Kidney (tissue), 14 donors: Measurements from ENCODE around the gene ITPR1. TPM values are rescaled to one million over a fixed set of nuclear protein-coding genes. Genes with fewer than 3 reads are reported as not detected.

Source experiments
- DNase-seq, 5 donors: peaks; one replicate each; pipeline ENCODE4 v3.0.0-alpha.2; 2013 to 2020
- FAIRE-seq: peaks from 2 replicates; lab custom pipeline; 2012; peaks lifted over from hg19 to GRCh38; lab: Jason Lieb, UNC
- H3K27ac ChIP-seq, 2 donors: one replicate each; pipeline ENCODE4 v1.7.0; 2013; ENCODE audit warnings: low read depth in 2 of 2, low read length in 2 of 2, inconsistent platforms in 1 of 2
- H3K27me3 ChIP-seq: one replicate; pipeline ENCODE4 v1.7.1; 2013; ENCODE audit warnings: low read length, inconsistent platforms; ENCODE audit not compliant: control insufficient read depth, insufficient read depth
- H3K36me3 ChIP-seq, 3 donors: one replicate each; pipeline versions ENCODE4 v1.7.0 to v1.7.1; 2013; ENCODE audit warnings: low read length in 3 of 3, control low read depth in 1 of 3, inconsistent platforms in 1 of 3; ENCODE audit not compliant: insufficient read depth in 3 of 3, control insufficient read depth in 2 of 3
- H3K4me1 ChIP-seq, 3 donors: one replicate each; pipeline versions ENCODE4 v1.7.0 to v1.7.1; 2013; ENCODE audit warnings: low read length in 3 of 3, inconsistent platforms in 1 of 3, low read depth in 1 of 3; ENCODE audit not compliant: control insufficient read depth in 2 of 3, insufficient read depth in 2 of 3
- H3K4me3 ChIP-seq, 3 donors: one replicate each; pipeline versions ENCODE4 v1.7.0 to v1.8.1; 2013; ENCODE audit warnings: low read length in 3 of 3, control low read depth in 1 of 3, inconsistent platforms in 1 of 3
- H3K9ac ChIP-seq, 3 donors: one replicate each; pipeline versions ENCODE4 v1.7.0 to v1.7.1; 2013; ENCODE audit warnings: low read length in 3 of 3, control low read depth in 1 of 3, inconsistent platforms in 1 of 3
- H3K9me3 ChIP-seq, 3 donors: one replicate each; pipeline versions ENCODE4 v1.7.0 to v1.7.1; 2013; ENCODE audit warnings: low read length in 3 of 3, control low read depth in 1 of 3, inconsistent platforms in 1 of 3; ENCODE audit not compliant: control insufficient read depth in 2 of 3, insufficient read depth in 1 of 3
- intact Hi-C: fragments of 100-400 bp; cut with DNase I; formaldehyde crosslinking; loops from one replicate; pipeline ENCODE4 v1.11.1; 2022
- polyA plus RNA-seq: library from polyadenylated mRNA; stranded (reverse); fragments of 350-450 nt; fragmentation: Illumina TruSeq; extraction: RNeasy Lipid Tissue Mini Kit (QIAGEN cat#74804); gene quantifications from one replicate; pipeline ENCODE4 v1.2.3, GENCODE V29; 2014; ENCODE audit warnings: low read depth, low replicate concordance; ENCODE audit not compliant: insufficient read depth
- total RNA-seq: library from RNA; stranded (reverse); fragmentation: NEBNext Ultra II Directional; extraction: Animal tissue kit (Norgen Biotek cat#: 25700); gene quantifications from one replicate; pipeline ENCODE4 v1.2.1, GENCODE V29; 2021
- TF ChIP-seq, protein P1 (sequence below): IDR thresholded peaks from 3 replicates; pipeline ENCODE4 v1.5.1; 2012; ENCODE audit warnings: mild to moderate bottlenecking, moderate library complexity, borderline replicate concordance; ENCODE audit not compliant: insufficient read depth; ENCODE audit errors: extremely low read depth
- donor health status: control.
- donor health status: control.
- donor health status: control.
- donor health status: control.
- donor health status: control.
- donor health status: DM: yes; HTN: yes; CAD: no.
- donor health status: Normal renal cell carcinoma (clear cell type).

The ITPR1 gene
- total and polyA plus RNA-seq, 2 donors from 2014 or later, result 30.2 to 81.2 TPM

- no peak for FAIRE-seq
- TF ChIP-seq, protein P1, sequence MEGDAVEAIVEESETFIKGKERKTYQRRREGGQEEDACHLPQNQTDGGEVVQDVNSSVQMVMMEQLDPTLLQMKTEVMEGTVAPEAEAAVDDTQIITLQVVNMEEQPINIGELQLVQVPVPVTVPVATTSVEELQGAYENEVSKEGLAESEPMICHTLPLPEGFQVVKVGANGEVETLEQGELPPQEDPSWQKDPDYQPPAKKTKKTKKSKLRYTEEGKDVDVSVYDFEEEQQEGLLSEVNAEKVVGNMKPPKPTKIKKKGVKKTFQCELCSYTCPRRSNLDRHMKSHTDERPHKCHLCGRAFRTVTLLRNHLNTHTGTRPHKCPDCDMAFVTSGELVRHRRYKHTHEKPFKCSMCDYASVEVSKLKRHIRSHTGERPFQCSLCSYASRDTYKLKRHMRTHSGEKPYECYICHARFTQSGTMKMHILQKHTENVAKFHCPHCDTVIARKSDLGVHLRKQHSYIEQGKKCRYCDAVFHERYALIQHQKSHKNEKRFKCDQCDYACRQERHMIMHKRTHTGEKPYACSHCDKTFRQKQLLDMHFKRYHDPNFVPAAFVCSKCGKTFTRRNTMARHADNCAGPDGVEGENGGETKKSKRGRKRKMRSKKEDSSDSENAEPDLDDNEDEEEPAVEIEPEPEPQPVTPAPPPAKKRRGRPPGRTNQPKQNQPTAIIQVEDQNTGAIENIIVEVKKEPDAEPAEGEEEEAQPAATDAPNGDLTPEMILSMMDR, result no peak
- Histone ChIP-seq H3K36me3 (no peaks in the 10 kb centered on the region), H3K9me3 (no peaks in the 10 kb centered on the region), H3K27ac (no peak overlapping the region), H3K4me1 (no peaks in the 10 kb centered on the region), H3K9ac (no peak overlapping the region), H3K4me3 (no peak overlapping the region), H3K27me3 (no peaks in the 10 kb centered on the region)
- DNase-seq, result no peak
- intact Hi-C loops, result no loop called here
Observed at GRCh38 chr3:4885316-4885715, 392.2 kb downstream of the ITPR1 start.

GRCh38 chr3:4886448-4886847, 393.3 kb downstream of the ITPR1 start:
- TF ChIP-seq, protein P1, result no peak
- Histone ChIP-seq H3K4me1 (no peaks in the 10 kb centered on the region), H3K36me3 (no peaks in the 10 kb centered on the region), H3K9me3 (no peaks in the 10 kb centered on the region), H3K4me3 (no peak overlapping the region), H3K27me3 (no peaks in the 10 kb centered on the region), H3K9ac (no peak overlapping the region), H3K27ac (no peak overlapping the region)
- FAIRE-seq (no peak), DNase-seq (no peak)
- intact Hi-C loops, result no loop called here

GRCh38 chr3:4887177-4887576, 394.0 kb downstream of the ITPR1 start:
- no peaks in the 10 kb centered on the region for H3K4me1 ChIP-seq
- FAIRE-seq, result no peak
- no peak overlapping the region for H3K9ac ChIP-seq
- no peaks in the 10 kb centered on the region for H3K36me3 ChIP-seq
- intact Hi-C loops, result no loop called here
- no peaks in the 10 kb centered on the region for H3K27me3 ChIP-seq
- H3K9me3 ChIP-seq, result no peaks in the 10 kb centered on the region
- no peak overlapping the region for H3K4me3 ChIP-seq
- H3K27ac ChIP-seq, result no peak overlapping the region
- TF ChIP-seq, protein P1, result no peak
- no peak for DNase-seq
